Endodermal cell (in vitro differentiated cells): ENCODE data around the gene ACP2. TPM values are rescaled to one million over a fixed set of nuclear protein-coding genes. Genes with fewer than 3 reads are reported as not detected.

Experiments
- DNase-seq: peaks from one replicate; pipeline ENCODE4 v3.0.0-alpha.2; 2017
- H3K27ac ChIP-seq: 2 replicates; pipeline ENCODE4 v1.5.1; 2013; ENCODE audit warnings: mild to moderate bottlenecking, low read depth, low read length, moderate library complexity
- H3K27me3 ChIP-seq: 2 replicates; pipeline ENCODE4 v1.6.1; 2013; ENCODE audit warnings: mild to moderate bottlenecking, low read length, moderate library complexity; ENCODE audit not compliant: insufficient read depth, control insufficient read depth, poor library complexity, severe bottlenecking
- H3K36me3 ChIP-seq: 2 replicates; pipeline ENCODE4 v1.7.0; 2013; ENCODE audit warnings: mild to moderate bottlenecking, low read length, moderate library complexity; ENCODE audit not compliant: control insufficient read depth, insufficient read depth
- H3K4me1 ChIP-seq: one replicate; pipeline ENCODE4 v1.7.0; 2013; ENCODE audit warnings: low read length; ENCODE audit not compliant: control insufficient read depth, insufficient read depth
- H3K4me3 ChIP-seq: 2 replicates; pipeline ENCODE4 v1.5.1; 2013; ENCODE audit warnings: mild to moderate bottlenecking, low read length, moderate library complexity
- H3K9ac ChIP-seq: 2 replicates; pipeline ENCODE4 v1.6.1; 2013; ENCODE audit warnings: mild to moderate bottlenecking, low read length, moderate library complexity; ENCODE audit not compliant: poor library complexity, severe bottlenecking; ENCODE audit errors: extremely low read depth
- H3K9me3 ChIP-seq: 2 replicates; pipeline ENCODE4 v1.6.1; 2013; ENCODE audit warnings: mild to moderate bottlenecking, low read length, moderate library complexity; ENCODE audit not compliant: control insufficient read depth
- H3K27ac Mint-ChIP-seq: 2 replicates; pipeline ENCODE4 v1.8.0; 2020; ENCODE audit warnings: mixed read lengths
- H3K27me3 Mint-ChIP-seq: 2 replicates; pipeline ENCODE4 v1.8.0; 2021; ENCODE audit warnings: mild to moderate bottlenecking, mixed read lengths; ENCODE audit not compliant: insufficient read depth
- H3K36me3 Mint-ChIP-seq: 2 replicates; pipeline ENCODE4 v1.8.0; 2020; ENCODE audit warnings: low read depth, mixed read lengths
- H3K4me1 Mint-ChIP-seq: 2 replicates; pipeline ENCODE4 v1.8.0; 2020; ENCODE audit warnings: mixed read lengths
- H3K4me3 Mint-ChIP-seq: 2 replicates; pipeline ENCODE4 v1.8.0; 2020; ENCODE audit warnings: mild to moderate bottlenecking, moderate library complexity, mixed read lengths
- H3K9me3 Mint-ChIP-seq: 2 replicates; pipeline ENCODE4 v1.8.0; 2020; ENCODE audit warnings: mild to moderate bottlenecking, mixed read lengths
- CTCF ChIP-seq: fragments of 200-600 bp; sonication (generic); conservative IDR thresholded peaks from 2 replicates; pipeline ENCODE4 v1.5.0; 2021; ENCODE audit warnings: antibody characterized with exemption, mild to moderate bottlenecking
- WGBS, 2 experiments: methylation state at CpG; one replicate each; pipeline versions ENCODE4 v1.1.5 to v1.1.7; 2013; ENCODE audit warnings: missing lambda C conversion rate in 2 of 2, mixed read lengths in 1 of 2; ENCODE audit not compliant: insufficient coverage in 1 of 2, insufficient read length in 1 of 2; 5-methylcytosine and 5-hydroxymethylcytosine counted together
- total RNA-seq, 2 donors: library from RNA; stranded (reverse); fragmentation: NEBNext Ultra II Directional in 1 of 2; extraction: Animal tissue kit (Norgen Biotek cat#: 25700) in 1 of 2; gene quantifications; 2 replicates in 1 of 2; 3 replicates in 1 of 2; pipeline ENCODE4 v1.2.1, GENCODE V29; 2021

The ACP2 gene
- total RNA-seq, 2 donors from 2014 or later: 42.9 to 45.9 TPM

GRCh38 chr11:47280099-47280498, 31.5 kb upstream of the ACP2 start:
- peaks cover 62% of the 10 kb centered on the region for H3K36me3 Mint-ChIP-seq
- no peak overlapping the region for H3K4me3 Mint-ChIP-seq
- H3K27me3 ChIP-seq: no peaks in the 10 kb centered on the region
- H3K4me3 ChIP-seq: peak overlapping the region; percentile 43
- no peak overlapping the region for H3K9ac ChIP-seq
- H3K9me3 Mint-ChIP-seq: no peaks in the 10 kb centered on the region
- no peaks in the 10 kb centered on the region for H3K27me3 Mint-ChIP-seq
- no peak overlapping the region for H3K27ac ChIP-seq
- H3K4me1 Mint-ChIP-seq: peaks cover 20% of the 10 kb centered on the region
- no peak overlapping the region for H3K27ac Mint-ChIP-seq
- H3K9me3 ChIP-seq: no peaks in the 10 kb centered on the region
- no peak for DNase-seq
- peaks cover 48% of the 10 kb centered on the region for H3K36me3 ChIP-seq
- TF ChIP-seq CTCF: no peak
- H3K4me1 ChIP-seq: peaks cover 10% of the 10 kb centered on the region

DNA sequence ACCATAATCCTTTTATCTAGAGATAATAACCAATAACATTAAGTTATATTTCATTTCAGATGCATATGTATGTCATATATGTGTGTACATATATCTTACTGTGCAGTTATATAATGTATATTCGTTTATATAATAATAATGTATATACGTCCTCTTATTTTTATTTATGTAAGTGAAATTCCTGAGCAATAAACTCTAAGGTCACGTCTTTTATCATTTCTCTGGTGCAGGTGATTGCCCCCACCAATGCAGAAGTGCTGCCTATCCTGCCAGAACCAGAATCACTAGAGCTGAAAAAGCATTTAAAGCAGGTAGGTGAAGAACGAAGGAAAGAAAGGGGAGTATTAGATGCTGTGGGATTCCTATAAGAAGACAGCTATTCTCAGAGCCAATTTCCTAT, 30.2 kb upstream of the ACP2 start:
- Histone ChIP-seq H3K4me1 (peaks cover 10% of the 10 kb centered on the region), H3K9ac (no peak overlapping the region), H3K27me3 (no peaks in the 10 kb centered on the region), H3K27ac (no peak overlapping the region), H3K9me3 (no peaks in the 10 kb centered on the region), H3K36me3 (peaks cover 45% of the 10 kb centered on the region), H3K4me3 (no peak overlapping the region)
- H3K4me1 Mint-ChIP-seq: peaks cover 20% of the 10 kb centered on the region
- no peak for TF ChIP-seq CTCF
- 86 to 100% methylated on average over 2 to 3 of the region's 4 CpGs for WGBS, 2 experiments
- H3K27ac Mint-ChIP-seq: no peak overlapping the region
- peaks cover 58% of the 10 kb centered on the region for H3K36me3 Mint-ChIP-seq
- no peaks in the 10 kb centered on the region for H3K27me3 Mint-ChIP-seq
- H3K4me3 Mint-ChIP-seq: no peak overlapping the region
- DNase-seq: no peak
- H3K9me3 Mint-ChIP-seq: no peaks in the 10 kb centered on the region

DNA sequence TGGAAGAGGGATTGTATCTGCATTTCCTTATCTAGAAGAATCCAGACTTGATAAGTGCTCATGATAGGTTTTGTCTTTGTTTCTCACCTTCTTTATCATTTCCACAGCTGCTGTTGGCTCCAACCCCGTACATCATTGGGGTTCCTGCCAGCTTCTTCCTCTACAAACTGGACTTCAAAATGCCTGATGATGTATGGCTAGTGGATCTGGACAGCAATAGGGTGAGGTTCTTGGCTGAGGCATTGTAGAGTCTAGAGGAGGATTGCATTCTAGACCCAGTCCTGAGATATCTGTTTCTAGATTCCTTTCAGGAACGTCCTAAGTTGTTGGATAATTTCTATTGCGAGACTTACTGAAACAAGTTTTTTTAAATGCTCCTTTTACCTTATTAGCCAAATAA, 29.4 kb upstream of the ACP2 start:
- DNase-seq: no peak
- no peak for TF ChIP-seq CTCF
- WGBS, 2 experiments: 85 to 87% methylated on average over 2 to 3 of the region's 3 CpGs
- Histone ChIP-seq H3K36me3 (peaks cover 45% of the 10 kb centered on the region), H3K27me3 (no peaks in the 10 kb centered on the region), H3K9me3 (no peaks in the 10 kb centered on the region), H3K27ac (no peak overlapping the region), H3K4me3 (no peak overlapping the region), H3K9ac (no peak overlapping the region), H3K4me1 (peaks cover 10% of the 10 kb centered on the region)
- H3K27me3 Mint-ChIP-seq: no peaks in the 10 kb centered on the region
- H3K9me3 Mint-ChIP-seq: no peaks in the 10 kb centered on the region
- no peak overlapping the region for H3K4me3 Mint-ChIP-seq
- H3K36me3 Mint-ChIP-seq: peaks cover 58% of the 10 kb centered on the region
- no peak overlapping the region for H3K27ac Mint-ChIP-seq
- H3K4me1 Mint-ChIP-seq: peaks cover 20% of the 10 kb centered on the region
